Chondrocyte (in vitro differentiated cells): Measurements from ENCODE around the gene ASPM. TPM values are rescaled to one million over a fixed set of nuclear protein-coding genes. Genes with fewer than 3 reads are reported as not detected.

Experiments used
- DNase-seq: peaks from one replicate; pipeline ENCODE4 v3.0.0; 2021; ENCODE audit warnings: mixed read lengths, low spot score
- H3K27ac Mint-ChIP-seq: one replicate; pipeline ENCODE4 v1.8.0; 2021; ENCODE audit warnings: mild to moderate bottlenecking, moderate library complexity, mixed read lengths; ENCODE audit not compliant: unreplicated experiment
- H3K27me3 Mint-ChIP-seq: 2 replicates; pipeline ENCODE4 v1.8.0; 2021; ENCODE audit warnings: low read depth, mixed read lengths
- H3K36me3 Mint-ChIP-seq: 2 replicates; pipeline ENCODE4 v1.8.0; 2021; ENCODE audit warnings: low read depth, mixed read lengths
- H3K4me1 Mint-ChIP-seq: 2 replicates; pipeline ENCODE4 v1.8.0; 2021; ENCODE audit warnings: low read depth, mild to moderate bottlenecking, mixed read lengths
- H3K4me3 Mint-ChIP-seq: one replicate; pipeline ENCODE4 v1.8.0; 2021; ENCODE audit warnings: mild to moderate bottlenecking, moderate library complexity, mixed read lengths; ENCODE audit not compliant: unreplicated experiment
- H3K9me3 Mint-ChIP-seq: 2 replicates; pipeline ENCODE4 v1.8.0; 2021; ENCODE audit warnings: low read depth, mixed read lengths
- CTCF ChIP-seq: fragments of 200-600 bp; sonication (generic); IDR thresholded peaks from 2 replicates; pipeline ENCODE4 v1.5.0; 2021; ENCODE audit warnings: antibody characterized with exemption, mild to moderate bottlenecking, moderate library complexity
- total RNA-seq: library from RNA; stranded (reverse); gene quantifications from 3 replicates; pipeline ENCODE4 v1.2.1, GENCODE V29; 2021

ASPM gene
- total RNA-seq, 1 donor from 2014 or later: 6.6 TPM

- Mint-ChIP-seq H3K36me3 (no peaks in the 10 kb centered on the region), H3K4me1 (peaks cover 8% of the 10 kb centered on the region), H3K4me3 (no peak overlapping the region), H3K27ac (no peak overlapping the region), H3K9me3 (peaks cover 7% of the 10 kb centered on the region), H3K27me3 (no peaks in the 10 kb centered on the region)
- DNase-seq: no peak
- TF ChIP-seq CTCF: no peak
Observed at GRCh38 chr1:197067457-197067818, 79.0 kb downstream of the ASPM start.

- H3K27me3 Mint-ChIP-seq: peaks cover 1% of the 10 kb centered on the region
- peak; percentile 40 for TF ChIP-seq CTCF
- no peak within 1 kb of the TSS for H3K4me3 Mint-ChIP-seq
- no peak within 1 kb of the TSS for H3K27ac Mint-ChIP-seq
- peaks cover 7% of the 10 kb centered on the region for H3K9me3 Mint-ChIP-seq
- H3K36me3 Mint-ChIP-seq: no peaks in the 10 kb centered on the region
- H3K4me1 Mint-ChIP-seq: peaks cover 8% of the 10 kb centered on the region
- no peak for DNase-seq
Observed at GRCh38 chr1:197066719-197067456, 79.6 kb downstream of the ASPM start, which contains the start of gene F13B. Gene F13B, minus strand, starts transcription at chr1:197067260. Its CDS starts 37 bp downstream, at chr1:197067223.

- Mint-ChIP-seq H3K9me3 (peaks cover 7% of the 10 kb centered on the region), H3K4me1 (peaks cover 8% of the 10 kb centered on the region), H3K36me3 (no peaks in the 10 kb centered on the region), H3K27ac (no peak overlapping the region), H3K27me3 (peaks cover 1% of the 10 kb centered on the region), H3K4me3 (no peak overlapping the region)
- TF ChIP-seq CTCF: no peak
- no peak for DNase-seq
Observed at GRCh38 chr1:197066277-197066676, 80.2 kb downstream of the ASPM start.

GRCh38 chr1:197065559-197065958, 80.9 kb downstream of the ASPM start:
- Mint-ChIP-seq H3K9me3 (peaks cover 7% of the 10 kb centered on the region), H3K4me1 (peaks cover 8% of the 10 kb centered on the region), H3K27ac (no peak overlapping the region), H3K27me3 (peaks cover 1% of the 10 kb centered on the region), H3K4me3 (no peak overlapping the region), H3K36me3 (no peaks in the 10 kb centered on the region)
- DNase-seq: no peak
- TF ChIP-seq CTCF: no peak

- peaks cover 10% of the 10 kb centered on the region for H3K27me3 Mint-ChIP-seq
- no peak for DNase-seq
- H3K4me3 Mint-ChIP-seq: no peak overlapping the region
- peaks cover 8% of the 10 kb centered on the region for H3K4me1 Mint-ChIP-seq
- no peaks in the 10 kb centered on the region for H3K36me3 Mint-ChIP-seq
- H3K27ac Mint-ChIP-seq: no peak overlapping the region
- H3K9me3 Mint-ChIP-seq: no peaks in the 10 kb centered on the region
- TF ChIP-seq CTCF: no peak
Observed at GRCh38 chr1:197063212-197063611, 83.3 kb downstream of the ASPM start.
